GM23248 (cell line): Measurements from ENCODE around the gene GFOD1.

Experiments
- EZH2 ChIP-seq: fragments of 200-600 bp; sonication (generic); IDR thresholded peaks from 2 replicates; pipeline ENCODE4 v1.6.1; 2018; ENCODE audit warnings: antibody characterized with exemption, mild to moderate bottlenecking; ENCODE audit not compliant: insufficient read depth, poor library complexity, severe bottlenecking
- EZH2phosphoT487 ChIP-seq: fragments of 200-600 bp; sonication (generic); IDR thresholded peaks from 2 replicates; pipeline ENCODE4 v1.6.1; 2018; ENCODE audit warnings: antibody characterized with exemption, moderate library complexity, mild to moderate bottlenecking, low read depth; ENCODE audit not compliant: insufficient read depth

DNA sequence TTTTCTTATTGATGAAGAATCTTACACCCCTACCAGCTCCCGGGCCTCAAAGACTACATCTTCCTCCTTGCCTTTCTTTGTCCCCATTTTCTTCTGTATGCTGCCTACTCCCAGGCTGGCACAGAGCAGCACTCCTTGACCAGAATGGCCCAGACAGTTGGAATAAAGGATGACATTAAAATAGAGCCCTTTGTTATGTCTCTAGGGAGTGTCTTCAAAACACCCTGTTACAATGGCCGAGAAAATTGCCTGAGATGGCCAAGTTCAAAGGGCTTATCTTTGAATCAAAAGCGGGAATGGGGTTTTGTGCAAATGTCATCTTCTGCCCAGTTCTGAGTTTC is 80.1 kb downstream of the GFOD1 start:
- no peak for TF ChIP-seq EZH2
- TF ChIP-seq EZH2phosphoT487, result no peak
